ENCODE measurements around the gene COQ8B.

GRCh38 chr19:40662925-40663694, 53.6 kb downstream of the COQ8B start:
- TF ChIP-seq, protein P1, sequence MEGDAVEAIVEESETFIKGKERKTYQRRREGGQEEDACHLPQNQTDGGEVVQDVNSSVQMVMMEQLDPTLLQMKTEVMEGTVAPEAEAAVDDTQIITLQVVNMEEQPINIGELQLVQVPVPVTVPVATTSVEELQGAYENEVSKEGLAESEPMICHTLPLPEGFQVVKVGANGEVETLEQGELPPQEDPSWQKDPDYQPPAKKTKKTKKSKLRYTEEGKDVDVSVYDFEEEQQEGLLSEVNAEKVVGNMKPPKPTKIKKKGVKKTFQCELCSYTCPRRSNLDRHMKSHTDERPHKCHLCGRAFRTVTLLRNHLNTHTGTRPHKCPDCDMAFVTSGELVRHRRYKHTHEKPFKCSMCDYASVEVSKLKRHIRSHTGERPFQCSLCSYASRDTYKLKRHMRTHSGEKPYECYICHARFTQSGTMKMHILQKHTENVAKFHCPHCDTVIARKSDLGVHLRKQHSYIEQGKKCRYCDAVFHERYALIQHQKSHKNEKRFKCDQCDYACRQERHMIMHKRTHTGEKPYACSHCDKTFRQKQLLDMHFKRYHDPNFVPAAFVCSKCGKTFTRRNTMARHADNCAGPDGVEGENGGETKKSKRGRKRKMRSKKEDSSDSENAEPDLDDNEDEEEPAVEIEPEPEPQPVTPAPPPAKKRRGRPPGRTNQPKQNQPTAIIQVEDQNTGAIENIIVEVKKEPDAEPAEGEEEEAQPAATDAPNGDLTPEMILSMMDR (IDR thresholded peaks at IDR 0.05; ENCODE audit: low read depth, low read length, poor library complexity, severe bottlenecking) = no peak
- TF ChIP-seq EZH2phosphoT487 (IDR thresholded peaks at IDR 0.05; ENCODE audit: borderline replicate concordance, low read length) = no peak

Measured in DOHH2 (cell line).